ENCODE results near the gene DDX28. TPM values are rescaled to one million over a fixed set of nuclear protein-coding genes. Genes with fewer than 3 reads are reported as not detected.

The DDX28 gene
- total and polyA plus RNA-seq, 10 of the 15 experiments (the other 5 are each of a cell fraction or from before 2014, with no cell fraction given), result 3.6 to 40.4 (median 20.0) TPM

DNA sequence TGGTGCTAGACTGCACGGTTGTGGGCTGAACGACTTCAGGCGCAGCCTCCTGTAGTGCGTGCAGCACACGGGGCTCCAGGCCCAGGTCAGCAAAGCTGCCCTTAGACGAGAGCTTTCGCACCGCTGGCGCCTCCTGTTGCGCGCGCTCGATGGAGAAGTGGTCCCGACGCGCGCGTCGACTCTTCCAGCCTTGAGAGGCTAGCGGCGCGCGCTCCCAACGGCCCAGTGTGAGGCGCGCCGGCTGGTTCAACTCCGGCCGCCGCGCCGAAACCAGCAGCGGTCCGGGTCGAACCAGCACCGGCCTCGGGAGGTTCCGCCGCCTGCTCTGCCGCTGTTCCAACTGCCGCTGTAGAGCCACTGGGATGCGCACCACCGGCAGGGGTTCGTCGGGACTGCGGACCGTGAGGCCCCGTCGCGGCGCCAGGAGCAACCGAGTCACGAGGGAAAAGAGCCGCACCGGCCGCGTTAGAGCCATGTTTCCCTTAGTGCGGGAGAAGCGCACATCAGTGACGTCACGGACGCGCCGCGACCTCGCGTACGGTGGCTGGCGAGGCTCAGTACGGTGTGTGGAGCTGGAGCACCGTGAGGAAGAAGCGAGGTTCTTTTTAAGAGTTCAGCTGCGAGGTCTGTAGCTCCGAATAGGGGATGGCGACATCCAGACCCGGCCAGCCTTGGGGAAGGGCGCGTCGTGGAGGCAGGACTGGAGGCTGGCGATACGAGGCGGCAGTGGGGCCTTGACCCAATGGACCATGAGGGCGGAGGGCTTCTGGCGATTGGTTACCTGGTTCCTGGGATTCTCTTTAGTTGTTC, at the start of gene DDX28, which contains the start of gene DUS2 (continued):
- TF ChIP-seq NFYA (IDR thresholded peaks at IDR 0.05; ENCODE audit: borderline replicate concordance, low read depth, low read length), result no peak
- no peak for TF ChIP-seq NFIC (IDR thresholded peaks at IDR 0.05; ENCODE audit: low read depth, low read length)
- TF ChIP-seq CBX5 (IDR thresholded peaks at IDR 0.05; ENCODE audit: low read depth), result no peak
- TF ChIP-seq, protein P1, sequence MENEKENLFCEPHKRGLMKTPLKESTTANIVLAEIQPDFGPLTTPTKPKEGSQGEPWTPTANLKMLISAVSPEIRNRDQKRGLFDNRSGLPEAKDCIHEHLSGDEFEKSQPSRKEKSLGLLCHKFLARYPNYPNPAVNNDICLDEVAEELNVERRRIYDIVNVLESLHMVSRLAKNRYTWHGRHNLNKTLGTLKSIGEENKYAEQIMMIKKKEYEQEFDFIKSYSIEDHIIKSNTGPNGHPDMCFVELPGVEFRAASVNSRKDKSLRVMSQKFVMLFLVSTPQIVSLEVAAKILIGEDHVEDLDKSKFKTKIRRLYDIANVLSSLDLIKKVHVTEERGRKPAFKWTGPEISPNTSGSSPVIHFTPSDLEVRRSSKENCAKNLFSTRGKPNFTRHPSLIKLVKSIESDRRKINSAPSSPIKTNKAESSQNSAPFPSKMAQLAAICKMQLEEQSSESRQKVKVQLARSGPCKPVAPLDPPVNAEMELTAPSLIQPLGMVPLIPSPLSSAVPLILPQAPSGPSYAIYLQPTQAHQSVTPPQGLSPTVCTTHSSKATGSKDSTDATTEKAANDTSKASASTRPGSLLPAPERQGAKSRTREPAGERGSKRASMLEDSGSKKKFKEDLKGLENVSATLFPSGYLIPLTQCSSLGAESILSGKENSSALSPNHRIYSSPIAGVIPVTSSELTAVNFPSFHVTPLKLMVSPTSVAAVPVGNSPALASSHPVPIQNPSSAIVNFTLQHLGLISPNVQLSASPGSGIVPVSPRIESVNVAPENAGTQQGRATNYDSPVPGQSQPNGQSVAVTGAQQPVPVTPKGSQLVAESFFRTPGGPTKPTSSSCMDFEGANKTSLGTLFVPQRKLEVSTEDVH (IDR thresholded peaks at IDR 0.05; ENCODE audit: low read depth, partially characterized antibody), result peak; percentile 48
- no peak for TF ChIP-seq SREBF2 (IDR thresholded peaks at IDR 0.05; ENCODE audit: low read length)
- TF ChIP-seq NFYB (IDR thresholded peaks at IDR 0.05; ENCODE audit: insufficient read depth, low read depth, low read length), result no peak
- TF ChIP-seq KLF5 (IDR thresholded peaks at IDR 0.05; ENCODE audit: partially characterized antibody), result no peak
- no peak for TF ChIP-seq EGR1 (IDR thresholded peaks at IDR 0.05; ENCODE audit: borderline replicate concordance in 1 of 2, low read depth in 2 of 2, low read length in 2 of 2)
- TF ChIP-seq ZZZ3 (IDR thresholded peaks at IDR 0.05; ENCODE audit: control insufficient read depth, insufficient read length, low read depth), result no peak
- TF ChIP-seq, protein P2, sequence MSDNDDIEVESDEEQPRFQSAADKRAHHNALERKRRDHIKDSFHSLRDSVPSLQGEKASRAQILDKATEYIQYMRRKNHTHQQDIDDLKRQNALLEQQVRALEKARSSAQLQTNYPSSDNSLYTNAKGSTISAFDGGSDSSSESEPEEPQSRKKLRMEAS (IDR thresholded peaks at IDR 0.05; ENCODE audit: low read depth, low read length), result peak; percentile 90
- TF ChIP-seq, protein P3, sequence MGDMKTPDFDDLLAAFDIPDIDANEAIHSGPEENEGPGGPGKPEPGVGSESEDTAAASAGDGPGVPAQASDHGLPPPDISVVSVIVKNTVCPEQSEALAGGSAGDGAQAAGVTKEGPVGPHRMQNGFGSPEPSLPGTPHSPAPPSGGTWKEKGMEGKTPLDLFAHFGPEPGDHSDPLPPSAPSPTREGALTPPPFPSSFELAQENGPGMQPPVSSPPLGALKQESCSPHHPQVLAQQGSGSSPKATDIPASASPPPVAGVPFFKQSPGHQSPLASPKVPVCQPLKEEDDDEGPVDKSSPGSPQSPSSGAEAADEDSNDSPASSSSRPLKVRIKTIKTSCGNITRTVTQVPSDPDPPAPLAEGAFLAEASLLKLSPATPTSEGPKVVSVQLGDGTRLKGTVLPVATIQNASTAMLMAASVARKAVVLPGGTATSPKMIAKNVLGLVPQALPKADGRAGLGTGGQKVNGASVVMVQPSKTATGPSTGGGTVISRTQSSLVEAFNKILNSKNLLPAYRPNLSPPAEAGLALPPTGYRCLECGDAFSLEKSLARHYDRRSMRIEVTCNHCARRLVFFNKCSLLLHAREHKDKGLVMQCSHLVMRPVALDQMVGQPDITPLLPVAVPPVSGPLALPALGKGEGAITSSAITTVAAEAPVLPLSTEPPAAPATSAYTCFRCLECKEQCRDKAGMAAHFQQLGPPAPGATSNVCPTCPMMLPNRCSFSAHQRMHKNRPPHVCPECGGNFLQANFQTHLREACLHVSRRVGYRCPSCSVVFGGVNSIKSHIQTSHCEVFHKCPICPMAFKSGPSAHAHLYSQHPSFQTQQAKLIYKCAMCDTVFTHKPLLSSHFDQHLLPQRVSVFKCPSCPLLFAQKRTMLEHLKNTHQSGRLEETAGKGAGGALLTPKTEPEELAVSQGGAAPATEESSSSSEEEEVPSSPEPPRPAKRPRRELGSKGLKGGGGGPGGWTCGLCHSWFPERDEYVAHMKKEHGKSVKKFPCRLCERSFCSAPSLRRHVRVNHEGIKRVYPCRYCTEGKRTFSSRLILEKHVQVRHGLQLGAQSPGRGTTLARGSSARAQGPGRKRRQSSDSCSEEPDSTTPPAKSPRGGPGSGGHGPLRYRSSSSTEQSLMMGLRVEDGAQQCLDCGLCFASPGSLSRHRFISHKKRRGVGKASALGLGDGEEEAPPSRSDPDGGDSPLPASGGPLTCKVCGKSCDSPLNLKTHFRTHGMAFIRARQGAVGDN (IDR thresholded peaks at IDR 0.05), result peak; percentile 45; the same call in 1 of the 2 replicates
- no peak for TF ChIP-seq SUZ12 (IDR thresholded peaks at IDR 0.05; ENCODE audit: unreplicated experiment)
- TF ChIP-seq, protein P4, sequence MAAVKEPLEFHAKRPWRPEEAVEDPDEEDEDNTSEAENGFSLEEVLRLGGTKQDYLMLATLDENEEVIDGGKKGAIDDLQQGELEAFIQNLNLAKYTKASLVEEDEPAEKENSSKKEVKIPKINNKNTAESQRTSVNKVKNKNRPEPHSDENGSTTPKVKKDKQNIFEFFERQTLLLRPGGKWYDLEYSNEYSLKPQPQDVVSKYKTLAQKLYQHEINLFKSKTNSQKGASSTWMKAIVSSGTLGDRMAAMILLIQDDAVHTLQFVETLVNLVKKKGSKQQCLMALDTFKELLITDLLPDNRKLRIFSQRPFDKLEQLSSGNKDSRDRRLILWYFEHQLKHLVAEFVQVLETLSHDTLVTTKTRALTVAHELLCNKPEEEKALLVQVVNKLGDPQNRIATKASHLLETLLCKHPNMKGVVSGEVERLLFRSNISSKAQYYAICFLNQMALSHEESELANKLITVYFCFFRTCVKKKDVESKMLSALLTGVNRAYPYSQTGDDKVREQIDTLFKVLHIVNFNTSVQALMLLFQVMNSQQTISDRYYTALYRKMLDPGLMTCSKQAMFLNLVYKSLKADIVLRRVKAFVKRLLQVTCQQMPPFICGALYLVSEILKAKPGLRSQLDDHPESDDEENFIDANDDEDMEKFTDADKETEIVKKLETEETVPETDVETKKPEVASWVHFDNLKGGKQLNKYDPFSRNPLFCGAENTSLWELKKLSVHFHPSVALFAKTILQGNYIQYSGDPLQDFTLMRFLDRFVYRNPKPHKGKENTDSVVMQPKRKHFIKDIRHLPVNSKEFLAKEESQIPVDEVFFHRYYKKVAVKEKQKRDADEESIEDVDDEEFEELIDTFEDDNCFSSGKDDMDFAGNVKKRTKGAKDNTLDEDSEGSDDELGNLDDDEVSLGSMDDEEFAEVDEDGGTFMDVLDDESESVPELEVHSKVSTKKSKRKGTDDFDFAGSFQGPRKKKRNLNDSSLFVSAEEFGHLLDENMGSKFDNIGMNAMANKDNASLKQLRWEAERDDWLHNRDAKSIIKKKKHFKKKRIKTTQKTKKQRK (IDR thresholded peaks at IDR 0.05; ENCODE audit: low read depth, low read length), result no peak
- TF ChIP-seq SRF (IDR thresholded peaks at IDR 0.05; ENCODE audit: low read depth in 2 of 2, low read length in 2 of 2), result peak; percentile 54 to 94
- TF ChIP-seq KAT2A (conservative IDR thresholded peaks at IDR 0.05; ENCODE audit: control insufficient read depth, low read depth, low read length), result no peak
- TF ChIP-seq KDM1A (IDR thresholded peaks at IDR 0.05; ENCODE audit: borderline replicate concordance), result no peak
- TF ChIP-seq PAX8 (IDR thresholded peaks at IDR 0.05), result no peak
- no peak for TF ChIP-seq MTA2 (IDR thresholded peaks at IDR 0.05; ENCODE audit: low read depth)
- peak; percentile 50; the same call in 1 of the 2 replicates for TF ChIP-seq TBL1XR1 (IDR thresholded peaks at IDR 0.05; ENCODE audit: low read depth, low read length)

All from GM12878 (cell line).